Sigmoid colon (tissue), 7 donors: ENCODE results near the gene ADH7. TPM values are rescaled to one million over a fixed set of nuclear protein-coding genes. Genes with fewer than 3 reads are reported as not detected.
"Not testable (repeated sequence)": the region's sequence is repeated elsewhere in the genome, so short reads cannot be mapped to it uniquely, and the experiment has no call there.

Experiments used
- DNase-seq: peaks from one replicate; pipeline ENCODE4 v3.0.0-alpha.2; 2019
- H3K27ac ChIP-seq, 4 donors: fragments of 200-600 bp; sonication (generic); one replicate each; pipeline ENCODE4 v1.5.1; 2016 to 2019; ENCODE audit warnings: mild to moderate bottlenecking in 1 of 4
- H3K27me3 ChIP-seq, 3 donors: fragments of 200-600 bp; sonication (generic); one replicate each; pipeline ENCODE4 v1.5.1; 2019; ENCODE audit warnings: mild to moderate bottlenecking in 1 of 3
- H3K36me3 ChIP-seq, 4 donors: fragments of 200-600 bp; sonication (generic); one replicate each; pipeline ENCODE4 v1.5.1; 2016 to 2019
- H3K4me1 ChIP-seq, 4 donors: fragments of 200-600 bp; sonication (generic); one replicate each; pipeline ENCODE4 v1.5.1; 2017 to 2019
- H3K4me3 ChIP-seq, 4 donors: fragments of 200-600 bp; sonication (generic); one replicate each; pipeline ENCODE4 v1.5.1; 2017 to 2019; ENCODE audit warnings: mild to moderate bottlenecking in 2 of 4, moderate library complexity in 1 of 4
- H3K9me3 ChIP-seq, 4 donors: fragments of 200-600 bp in 3 of 4; sonication (generic) in 3 of 4; one replicate each; pipeline versions ENCODE4 v1.5.1 to v1.6.1; 2013 to 2019
- CTCF ChIP-seq, 4 experiments: fragments of 450-650 bp in 3 of 4; fragments of 200-600 bp in 1 of 4; IDR thresholded peaks; one replicate each; pipeline ENCODE4 v1.5.1; 2016 to 2019; ENCODE audit warnings: antibody characterized with exemption in 4 of 4, mild to moderate bottlenecking in 3 of 4, moderate library complexity in 2 of 4
- EP300 ChIP-seq, 4 donors: sonication (generic); formaldehyde crosslinking; IDR thresholded peaks; one replicate each; pipeline ENCODE4 v1.6.1; 2017; ENCODE audit warnings: antibody characterized with exemption in 4 of 4
- POLR2A ChIP-seq, 2 donors: fragments of 450-650 bp; IDR thresholded peaks; one replicate each; pipeline ENCODE4 v1.6.1; 2016; ENCODE audit warnings: antibody characterized with exemption in 2 of 2, mild to moderate bottlenecking in 2 of 2, moderate library complexity in 2 of 2
- POLR2AphosphoS5 ChIP-seq, 4 donors: sonication (generic); formaldehyde crosslinking; IDR thresholded peaks; one replicate each; pipeline ENCODE4 v1.6.1; 2017; ENCODE audit warnings: antibody characterized with exemption in 4 of 4
- WGBS, 2 donors: extraction: QIAGEN DNeasy Blood & Tissue Kit; methylation state at CpG; one replicate each; pipeline ENCODE4 v1.1.7; 2013; 5-methylcytosine and 5-hydroxymethylcytosine counted together
- intact Hi-C: fragments of 100-400 bp; cut with DNase I; formaldehyde crosslinking; loops from one replicate; pipeline ENCODE4 v1.15.1; 2023
- polyA plus RNA-seq, 3 donors: library from polyadenylated mRNA; stranded (reverse); fragments of 200-250 nt; gene quantifications; one replicate each; pipeline ENCODE4 v1.2.3, GENCODE V29; 2013
- total RNA-seq, 4 donors: library from RNA; depleted of rRNA; stranded (reverse); fragments of >200 nt; gene quantifications; one replicate each; pipeline ENCODE4 v1.1.0, GENCODE V29; 2016
- donor health status: healthy with polysubstance abuse.
- donor health status: Bipolar disorder and iron deficiency.
- donor health status: healthy.

The ADH7 gene
- total and polyA plus RNA-seq, 7 donors, result 0.03 to 0.60 TPM; not detected in 5

- H3K9me3 ChIP-seq, result no peaks in the 10 kb centered on the region
- intact Hi-C loops, result no loop called here
- 90 to 94% methylated on average over 3 of the region's 3 CpGs for WGBS, 2 donors
- H3K4me3 ChIP-seq, result no peak overlapping the region
- no peak overlapping the region for H3K27ac ChIP-seq
- no peaks in the 10 kb centered on the region for H3K27me3 ChIP-seq
- no peak for DNase-seq
- TF ChIP-seq EP300 (IDR thresholded peaks at IDR 0.05), result no peak
- no peak for TF ChIP-seq CTCF (IDR thresholded peaks at IDR 0.05)
- no peak for TF ChIP-seq POLR2AphosphoS5 (IDR thresholded peaks at IDR 0.05)
- TF ChIP-seq POLR2A (IDR thresholded peaks at IDR 0.05), result no peak
- no peaks in the 10 kb centered on the region for H3K4me1 ChIP-seq
- no peaks in the 10 kb centered on the region for H3K36me3 ChIP-seq
These were observed 2.0 kb upstream of the ADH7 start for GRCh38 chr4:99436976-99437722.

GRCh38 chr4:99436462-99436861 is 1.3 kb upstream of the ADH7 start:
- 17 to 57% methylated on average over 2 of the region's 2 CpGs for WGBS, 2 donors
- H3K27me3 ChIP-seq, result no peaks in the 10 kb centered on the region
- no peaks in the 10 kb centered on the region for H3K36me3 ChIP-seq
- no peak for TF ChIP-seq CTCF (IDR thresholded peaks at IDR 0.05)
- TF ChIP-seq EP300 (IDR thresholded peaks at IDR 0.05), result no peak
- TF ChIP-seq POLR2A (IDR thresholded peaks at IDR 0.05), result no peak
- no peak for TF ChIP-seq POLR2AphosphoS5 (IDR thresholded peaks at IDR 0.05)
- no peak for DNase-seq
- intact Hi-C loops, result no loop called here
- H3K4me3 ChIP-seq, result no peak overlapping the region
- no peaks in the 10 kb centered on the region for H3K9me3 ChIP-seq
- H3K27ac ChIP-seq, result no peak overlapping the region
- no peaks in the 10 kb centered on the region for H3K4me1 ChIP-seq

DNA sequence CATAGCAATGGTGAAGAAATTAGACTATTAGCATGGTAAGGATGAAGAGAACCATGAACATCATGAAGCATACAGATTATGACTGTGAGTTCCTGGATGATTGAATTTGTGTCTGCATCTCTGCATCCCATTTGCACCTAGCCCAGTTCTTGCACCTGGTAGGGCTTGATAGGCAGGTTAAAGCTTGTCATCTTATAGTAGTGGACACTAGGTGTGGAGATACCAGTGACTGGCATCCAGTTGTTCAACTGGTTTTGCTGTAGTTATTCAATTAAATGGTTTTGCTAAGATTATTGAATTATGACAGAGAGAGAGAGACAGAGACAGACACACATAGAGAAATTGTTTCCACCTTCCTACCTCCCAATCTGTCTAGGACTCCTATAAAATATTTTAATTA is 5.0 kb downstream of the ADH7 start:
- Histone ChIP-seq H3K4me1 (no peaks in the 10 kb centered on the region), H3K36me3 (no peaks in the 10 kb centered on the region), H3K4me3 (no peak overlapping the region), H3K27me3 (no peaks in the 10 kb centered on the region), H3K27ac (no peak overlapping the region), H3K9me3 (no peaks in the 10 kb centered on the region)
- DNase-seq, result no peak
- intact Hi-C loops, result no loop called here
- TF ChIP-seq POLR2AphosphoS5 (IDR thresholded peaks at IDR 0.05) (no peak), EP300 (IDR thresholded peaks at IDR 0.05) (no peak), CTCF (IDR thresholded peaks at IDR 0.05) (no peak), POLR2A (IDR thresholded peaks at IDR 0.05) (no peak)

- H3K27me3 ChIP-seq, result no peaks in the 10 kb centered on the region
- WGBS, 2 donors, result 18 to 71% methylated on average over 2 of the region's 2 CpGs
- peaks cover 0 to 3% (median 0%) of the 10 kb centered on the region in 4 donors for H3K4me1 ChIP-seq
- H3K4me3 ChIP-seq, result no peak overlapping the region
- no peak overlapping the region for H3K27ac ChIP-seq
- intact Hi-C loops, result no loop called here
- no peak for DNase-seq
- no peaks in the 10 kb centered on the region for H3K9me3 ChIP-seq
- no peaks in the 10 kb centered on the region for H3K36me3 ChIP-seq
- TF ChIP-seq EP300 (IDR thresholded peaks at IDR 0.05) (no peak), POLR2AphosphoS5 (IDR thresholded peaks at IDR 0.05) (no peak), CTCF (IDR thresholded peaks at IDR 0.05) (no peak), POLR2A (IDR thresholded peaks at IDR 0.05) (no peak)
These were observed 18.0 kb downstream of the ADH7 start for GRCh38 chr4:99417125-99417524.

- H3K36me3 ChIP-seq, H3K9me3 ChIP-seq, H3K27me3 ChIP-seq, H3K4me1 ChIP-seq, H3K4me3 ChIP-seq, intact Hi-C loops: not testable (repeated sequence)
- DNase-seq, result peak; percentile 67
- TF ChIP-seq POLR2AphosphoS5 (IDR thresholded peaks at IDR 0.05) (peak in 2 of 4 donors; percentile 22 to 32), CTCF (IDR thresholded peaks at IDR 0.05) (peak in 1 of 4 experiments; percentile 12)
- H3K27ac ChIP-seq, result peak overlapping the region in 1 of 4 donors; percentile 10
- WGBS, 2 donors, result 79 to 93% methylated on average over 8 of the region's 8 CpGs
These were observed 19.4 kb downstream of the ADH7 start for GRCh38 chr4:99415762-99416161.

DNA sequence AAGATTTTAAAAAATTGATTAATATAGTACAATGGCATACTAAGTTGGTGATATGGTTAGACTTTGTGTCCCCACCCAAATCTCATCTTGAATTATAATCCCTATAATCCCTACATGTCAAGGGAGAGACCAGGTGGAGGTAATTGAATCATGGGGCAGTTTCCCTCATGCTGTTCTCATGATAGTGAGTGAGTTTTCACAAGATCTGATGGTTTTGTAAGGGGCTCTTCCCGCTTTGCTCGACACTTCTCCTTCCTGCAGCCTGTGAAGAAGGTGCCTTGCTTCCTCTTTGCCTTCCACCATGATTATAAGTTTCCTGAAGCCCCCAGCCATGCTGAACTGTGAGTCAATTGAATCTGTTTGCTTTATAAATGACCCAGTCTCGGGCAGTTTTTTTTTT is 20.2 kb downstream of the ADH7 start:
- intact Hi-C loops, H3K4me1 ChIP-seq: not testable (repeated sequence)

More for the DNA sequence above, 20.2 kb downstream of the ADH7 start:
- not testable (repeated sequence) for DNase-seq, H3K4me3 ChIP-seq, H3K27me3 ChIP-seq, H3K36me3 ChIP-seq, H3K9me3 ChIP-seq
- peak overlapping the region in 1 of 4 donors; percentile 12 for H3K27ac ChIP-seq
- WGBS, 2 donors, result 74 to 82% methylated on average over 3 of the region's 3 CpGs
